ENCODE results near the gene RSRC1. TPM values are rescaled to one million over a fixed set of nuclear protein-coding genes. Genes with fewer than 3 reads are reported as not detected.
"Not testable (repeated sequence)": the region's sequence is repeated elsewhere in the genome, so short reads cannot be mapped to it uniquely, and the experiment has no call there.

Gene RSRC1
- total RNA-seq, 2 experiments from 2014 or later, result 37.8 to 38.2 TPM

GRCh38 chr3:158098834-158099424, 11.0 kb upstream of the RSRC1 start:
- CTCF ChIA-PET, result interaction anchor here (0.9 kb wide), 1 partner anchor 10 kb away, joined by 4 read pairs; no protein-coding TSS in a partner anchor

GRCh38 chr3:158100681-158101080, 9.2 kb upstream of the RSRC1 start:
- CTCF ChIA-PET, result no interaction called here
- POLR2A ChIA-PET, result no interaction called here

More at GRCh38 chr3:158098834-158099424, 11.0 kb upstream of the RSRC1 start:
- POLR2A ChIA-PET, result interaction anchor here (1.1 kb wide), 1 partner anchor 11 kb away, joined by 3 read pairs; the partner anchor contains the start of gene RSRC1

GRCh38 chr3:158101335-158102241, 8.3 kb upstream of the RSRC1 start:
- CTCF ChIA-PET, result interaction anchor here (1.2 kb wide), 1 partner anchor 24 kb away, joined by 3 read pairs; no protein-coding TSS in a partner anchor
- POLR2A ChIA-PET, result no interaction called here

- ChIA-PET POLR2A (no interaction called here), CTCF (interaction anchor here (1.2 kb wide), 1 partner anchor 25 kb away, joined by 3 read pairs; no protein-coding TSS in a partner anchor)
Observed at GRCh38 chr3:158102242-158103080, 7.4 kb upstream of the RSRC1 start.

GRCh38 chr3:158103081-158103886, 6.6 kb upstream of the RSRC1 start:
- ChIA-PET CTCF (interaction anchor here (1.2 kb wide), 1 partner anchor 26 kb away, joined by 3 read pairs; no protein-coding TSS in a partner anchor), POLR2A (no interaction called here)

- ChIA-PET POLR2A (no interaction called here), CTCF (no interaction called here)
Observed at GRCh38 chr3:158103887-158104327, 6.0 kb upstream of the RSRC1 start.

GRCh38 chr3:158104431-158104921, 5.4 kb upstream of the RSRC1 start:
- ChIA-PET POLR2A (no interaction called here), CTCF (no interaction called here)

- CTCF ChIA-PET, result no interaction called here
- POLR2A ChIA-PET, result no interaction called here
Observed at GRCh38 chr3:158105119-158105709, 4.7 kb upstream of the RSRC1 start.

GRCh38 chr3:158105710-158106253, 4.1 kb upstream of the RSRC1 start:
- CTCF ChIA-PET, result no interaction called here
- POLR2A ChIA-PET, result no interaction called here

GRCh38 chr3:158106766-158107471, 3.0 kb upstream of the RSRC1 start:
- ChIA-PET CTCF (no interaction called here), POLR2A (interaction anchor here (0.6 kb wide), 1 partner anchor 13 kb away, joined by 6 read pairs; no protein-coding TSS in a partner anchor)

- POLR2A ChIA-PET, result interaction anchor here (0.6 kb wide), 1 partner anchor 13 kb away, joined by 6 read pairs; no protein-coding TSS in a partner anchor
- CTCF ChIA-PET, result no interaction called here
Observed at GRCh38 chr3:158107605-158108444, 2.1 kb upstream of the RSRC1 start.

- CTCF ChIA-PET, result interaction anchor here (1.1 kb wide), 1 partner anchor 10 kb away, joined by 4 read pairs; no protein-coding TSS in a partner anchor
- POLR2A ChIA-PET, result interaction anchor here (0.7 kb wide), 1 partner anchor 10 kb away, joined by 4 read pairs; no protein-coding TSS in a partner anchor
Observed at GRCh38 chr3:158108445-158108985, 1.4 kb upstream of the RSRC1 start.

- POLR2A ChIA-PET, result interaction anchor here (0.6 to 1.0 kb wide), 4 partner anchors 11 to 535 kb away, joined by 3 to 6 read pairs (median 4); no protein-coding TSS in a partner anchor
- CTCF ChIA-PET, result interaction anchor here (1.1 to 1.2 kb wide), 2 partner anchors 11 to 12 kb away, joined by 3 to 4 read pairs; no protein-coding TSS in a partner anchor
Observed at GRCh38 chr3:158109295-158109803, 540 bp upstream of the RSRC1 start.

- ChIA-PET CTCF (interaction anchor here (1.2 kb wide), 1 partner anchor 13 kb away, joined by 3 read pairs; no protein-coding TSS in a partner anchor), POLR2A (no interaction called here)
Observed at GRCh38 chr3:158110658-158111018, 749 bp downstream of the RSRC1 start.

GRCh38 chr3:158111861-158112260, 2.0 kb downstream of the RSRC1 start:
- POLR2A ChIA-PET, result no interaction called here
- CTCF ChIA-PET, result no interaction called here

GRCh38 chr3:158113595-158113994, 3.7 kb downstream of the RSRC1 start:
- POLR2A ChIA-PET, CTCF ChIA-PET: not testable (repeated sequence)
